AG09309 (cell line): ENCODE data around the gene RNF220.
A peak's percentile ranks its signal among the peaks of the same experiment; 100 is the strongest.

Experiments
- DNase-seq: peaks from one replicate; pipeline ENCODE4 v3.0.0-alpha.2; 2010; ENCODE audit warnings: low read depth
- H3K4me3 ChIP-seq: 2 replicates; pipeline ENCODE4 v1.5.1; 2011; ENCODE audit warnings: mild to moderate bottlenecking, low read depth, low read length, moderate library complexity; ENCODE audit not compliant: control insufficient read depth
- CTCF ChIP-seq: IDR thresholded peaks from 2 replicates; pipeline ENCODE4 v1.5.1; 2011; ENCODE audit warnings: mild to moderate bottlenecking, low read depth, low read length, inconsistent platforms; ENCODE audit not compliant: insufficient read depth, control insufficient read depth; ENCODE audit errors: missing control alignments

Gene RNF220

GRCh38 chr1:44616284-44616990 is 211.4 kb downstream of the RNF220 start:
- peak overlapping the region; percentile 32 for H3K4me3 ChIP-seq
- no peak for TF ChIP-seq CTCF

DNA sequence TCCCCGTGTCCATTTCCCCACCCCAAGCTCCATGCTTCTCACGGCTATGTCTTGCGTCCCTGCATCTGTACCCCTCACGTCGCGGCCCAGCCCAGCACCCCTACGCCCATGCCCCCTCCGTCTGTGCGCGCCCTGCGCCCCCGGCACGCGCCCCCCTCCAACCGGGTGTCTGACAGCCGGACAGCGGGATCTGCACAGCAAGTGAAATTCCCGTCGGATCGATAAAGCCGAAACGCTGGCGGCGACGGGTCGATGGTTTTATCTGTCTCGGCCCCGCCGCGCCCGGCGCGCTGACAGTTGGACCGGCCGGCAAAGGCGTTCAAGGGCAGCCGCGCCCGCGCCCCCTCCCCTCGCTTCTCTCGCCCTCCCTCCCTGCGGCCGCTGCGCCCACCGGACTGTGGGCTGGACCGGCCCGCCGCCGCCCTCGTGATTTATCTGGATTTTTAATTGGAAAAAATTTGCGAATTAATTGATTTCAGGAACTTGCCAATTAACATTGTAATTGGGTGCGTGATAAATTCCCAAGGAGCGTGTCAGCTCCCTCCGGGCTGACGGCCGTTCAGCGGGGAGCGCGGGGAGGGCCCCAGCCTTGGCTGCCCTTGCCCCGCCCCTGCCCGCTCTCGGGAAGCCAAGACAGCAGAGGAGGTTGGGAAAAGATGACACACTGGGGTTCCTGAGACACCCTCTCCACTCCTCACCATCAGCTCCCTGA is 212.1 kb downstream of the RNF220 start:
- no peak for TF ChIP-seq CTCF
- no peak for DNase-seq
- H3K4me3 ChIP-seq, result peak overlapping the region; percentile 32

More at GRCh38 chr1:44616284-44616990, 211.4 kb downstream of the RNF220 start:
- no peak for DNase-seq

GRCh38 chr1:44617703-44618029 is 212.6 kb downstream of the RNF220 start:
- TF ChIP-seq CTCF, result no peak
- DNase-seq, result no peak
- peak overlapping the region; percentile 32 for H3K4me3 ChIP-seq

DNA sequence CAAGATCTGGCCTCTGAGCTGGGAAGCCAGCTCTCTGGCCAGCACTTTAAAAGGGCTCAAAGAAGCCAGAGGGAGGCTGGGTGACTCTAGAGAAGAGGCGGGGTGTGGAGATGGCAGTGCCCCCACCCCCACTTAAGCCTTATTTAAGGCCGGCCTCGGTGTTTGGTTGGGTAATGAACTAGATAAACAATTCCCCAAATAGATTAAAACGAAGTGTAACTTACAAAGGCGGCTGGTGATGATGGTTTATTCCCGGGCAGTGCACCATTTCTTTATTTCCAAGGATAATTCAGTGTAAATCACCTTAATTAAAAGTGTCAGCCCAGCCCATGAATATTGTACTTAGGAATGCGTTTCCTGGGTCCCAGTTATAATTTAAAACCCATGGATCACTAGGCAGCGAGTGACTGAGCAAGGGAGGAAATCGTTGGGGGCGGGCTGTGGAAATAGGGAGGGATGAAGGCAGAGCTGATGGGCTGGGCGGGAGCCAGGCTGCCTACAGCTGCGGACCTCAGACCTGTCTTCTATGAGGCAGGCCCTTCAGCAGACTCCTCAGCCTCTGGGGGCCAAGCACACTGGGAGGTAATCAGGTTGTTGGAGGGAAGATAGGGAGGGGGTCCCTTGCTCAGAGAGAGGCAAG is 214.3 kb downstream of the RNF220 start:
- TF ChIP-seq CTCF, result no peak
- DNase-seq, result no peak

GRCh38 chr1:44620072-44620471 is 215.0 kb downstream of the RNF220 start:
- no peak overlapping the region for H3K4me3 ChIP-seq
- DNase-seq, result no peak
- no peak for TF ChIP-seq CTCF

More for the DNA sequence above, 214.3 kb downstream of the RNF220 start:
- no peak overlapping the region for H3K4me3 ChIP-seq

GRCh38 chr1:44621841-44622286 is 216.8 kb downstream of the RNF220 start:
- no peak overlapping the region for H3K4me3 ChIP-seq
- DNase-seq, result no peak
- no peak for TF ChIP-seq CTCF
